Epithelial cell of esophagus (primary cell): ENCODE data around the gene SH2D3C.

Source experiments
- DNase-seq: peaks from one replicate; pipeline ENCODE4 v3.0.0; 2010; ENCODE audit warnings: low read depth
- H3K4me3 ChIP-seq: 2 replicates; pipeline ENCODE4 v1.5.1; 2011; ENCODE audit warnings: mild to moderate bottlenecking, low read length, control low read depth
- CTCF ChIP-seq: IDR thresholded peaks from 2 replicates; pipeline ENCODE4 v1.5.1; 2011; ENCODE audit warnings: low read depth, mild to moderate bottlenecking, low read length, control low read depth, inconsistent platforms; ENCODE audit not compliant: insufficient read depth; ENCODE audit errors: missing control alignments

SH2D3C gene

GRCh38 chr9:127808347-127809001 lies 30.0 kb upstream of the SH2D3C start:
- H3K4me3 ChIP-seq: no peak overlapping the region
- no peak for DNase-seq
- no peak for TF ChIP-seq CTCF

- no peak overlapping the region for H3K4me3 ChIP-seq
- no peak for TF ChIP-seq CTCF
- no peak for DNase-seq
Observed at GRCh38 chr9:127806871-127807270, 28.4 kb upstream of the SH2D3C start.

- H3K4me3 ChIP-seq: no peak overlapping the region
- DNase-seq: peak; percentile 39
- peak; percentile 32 for TF ChIP-seq CTCF
Observed at GRCh38 chr9:127805620-127806019, 27.2 kb upstream of the SH2D3C start.

GRCh38 chr9:127803507-127804352 lies 25.3 kb upstream of the SH2D3C start:
- peak; percentile 92 for DNase-seq
- no peak for TF ChIP-seq CTCF

GRCh38 chr9:127802576-127803443 lies 24.3 kb upstream of the SH2D3C start, which contains the start of gene FPGS:
TSS of gene FPGS (plus strand) at chr9:127802882. CDS start at chr9:127802925, 43 bp downstream.
- peak within 1 kb of the TSS; percentile 91 for H3K4me3 ChIP-seq
- TF ChIP-seq CTCF: no peak
- peak; percentile 71 for DNase-seq

More at GRCh38 chr9:127803507-127804352, 25.3 kb upstream of the SH2D3C start:
- H3K4me3 ChIP-seq: peak overlapping the region; percentile 91

GRCh38 chr9:127801955-127802575 lies 23.6 kb upstream of the SH2D3C start:
- H3K4me3 ChIP-seq: no peak overlapping the region
- peak; percentile 16 for DNase-seq
- no peak for TF ChIP-seq CTCF
